Midbrain (tissue), 1 donor: Measurements from ENCODE around the gene SLC16A13.
"Not testable (repeated sequence)": the region's sequence is repeated elsewhere in the genome, so short reads cannot be mapped to it uniquely, and the experiment has no call there.

Experiments
- DNase-seq: peaks from one replicate; lab custom pipeline; 2025; lab: John Stamatoyannopoulos, UW

Gene SLC16A13

DNA sequence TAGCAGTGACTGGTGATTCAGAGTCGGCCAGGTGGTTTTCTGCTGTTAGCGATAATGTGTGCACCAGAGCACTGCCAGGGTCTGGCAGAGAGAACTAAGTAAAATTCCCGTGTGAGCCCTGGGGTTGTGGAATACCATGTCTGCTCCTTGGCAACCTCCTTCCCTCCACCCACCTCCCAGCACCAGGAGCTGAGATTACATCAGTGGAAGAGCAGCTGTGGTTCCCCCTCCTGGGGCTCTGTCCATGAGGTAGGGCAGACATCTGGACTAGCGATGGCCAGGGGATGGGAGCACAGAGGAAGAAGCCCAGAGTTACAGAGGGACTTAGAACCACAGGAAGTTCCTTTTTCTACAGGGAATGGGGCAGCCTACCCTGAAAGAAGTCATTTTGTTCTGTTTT lies 28.4 kb downstream of the SLC16A13 start:
- DNase-seq, result no peak

DNA sequence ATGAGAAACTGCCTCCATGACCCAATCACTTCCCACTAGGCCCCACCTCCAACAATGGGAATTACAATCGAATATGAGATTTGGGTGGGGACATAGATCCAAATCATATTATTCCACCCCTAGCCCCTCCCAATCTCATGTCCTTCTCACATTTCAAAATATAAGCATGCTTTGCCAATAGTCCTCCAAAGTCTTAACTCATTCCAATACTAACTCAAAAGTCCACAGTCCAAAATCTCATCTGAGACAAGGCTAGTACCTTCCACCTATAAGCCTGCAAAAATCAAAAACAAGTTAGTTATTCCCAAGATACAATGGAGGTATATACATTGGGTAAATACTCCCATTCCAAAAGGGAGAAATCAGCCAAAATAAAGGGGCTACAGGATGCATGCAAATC lies 31.4 kb downstream of the SLC16A13 start:
- no peak for DNase-seq

DNA sequence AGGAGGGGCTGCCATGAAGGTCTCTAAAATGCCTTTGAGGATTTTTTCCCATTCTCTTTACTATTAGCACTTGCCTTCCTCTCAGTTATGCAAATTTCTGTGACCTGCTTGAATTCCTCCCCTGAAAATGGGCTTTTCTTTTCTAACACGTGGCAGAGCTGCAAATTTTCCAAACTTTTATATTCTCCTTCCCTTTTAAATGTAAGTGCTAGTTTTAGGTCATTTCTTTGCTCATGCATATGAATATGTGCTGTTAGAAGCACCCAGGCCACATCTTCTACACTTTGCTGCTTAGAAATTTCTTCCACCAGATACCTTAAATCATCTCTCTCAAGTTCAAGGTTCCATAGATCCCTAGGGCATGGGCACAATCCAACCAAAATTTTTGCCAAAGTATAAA lies 32.5 kb downstream of the SLC16A13 start:
- DNase-seq, result no peak

DNA sequence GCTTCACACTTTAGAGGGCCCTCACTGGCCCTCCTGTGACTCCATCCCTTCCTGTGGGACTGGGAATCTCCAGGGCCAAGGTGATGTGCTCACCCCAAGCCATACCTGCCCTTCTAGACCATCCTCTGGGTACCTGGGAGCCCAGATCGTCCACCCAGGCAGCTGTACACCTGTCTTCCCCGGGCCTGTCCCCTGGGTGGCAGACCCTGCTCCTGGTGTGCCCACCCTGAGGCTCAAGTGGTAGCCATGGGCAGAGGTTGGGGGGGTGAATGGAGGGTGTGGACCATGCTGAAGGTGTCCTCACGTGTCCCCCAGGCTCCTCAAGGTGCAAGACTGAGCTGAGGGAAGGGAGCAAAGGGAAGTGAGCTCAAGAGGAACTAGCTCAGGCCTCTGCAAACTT lies 34.9 kb downstream of the SLC16A13 start:
- DNase-seq, result no peak

GRCh38 chr17:7072406-7072805 lies 36.6 kb downstream of the SLC16A13 start:
- no peak for DNase-seq

GRCh38 chr17:7074931-7075330 lies 39.1 kb downstream of the SLC16A13 start:
- no peak for DNase-seq

DNA sequence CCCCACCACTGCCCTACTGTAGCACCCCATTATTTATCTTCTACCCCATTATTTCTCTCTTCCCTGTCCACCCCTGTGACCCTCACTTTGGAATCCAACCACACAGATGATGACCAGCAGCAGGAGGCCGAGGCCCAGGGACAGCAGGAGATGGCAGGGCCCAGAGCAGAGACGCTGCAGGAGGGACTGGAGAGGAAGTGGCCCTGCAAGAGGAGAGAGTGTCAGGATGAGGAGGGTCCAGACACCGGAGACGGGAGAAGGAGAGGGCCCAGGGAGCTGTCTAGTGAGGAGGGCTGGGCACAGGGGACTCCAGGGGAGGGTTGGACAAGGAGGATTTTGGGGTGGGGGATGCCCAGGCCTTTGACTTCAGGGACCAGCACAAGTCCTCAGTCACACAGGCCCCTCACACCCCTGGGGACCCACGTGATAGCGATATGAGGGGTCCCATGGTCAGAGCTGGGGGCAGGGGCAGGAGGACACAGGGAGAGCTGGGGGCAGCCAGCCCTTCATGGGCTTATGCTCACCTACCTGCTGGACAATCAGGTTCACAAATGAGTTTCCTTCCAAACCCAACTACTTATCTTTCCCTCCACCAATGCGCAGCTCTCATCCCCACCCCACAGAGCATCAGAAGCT lies 42.2 kb downstream of the SLC16A13 start:
- no peak for DNase-seq

DNA sequence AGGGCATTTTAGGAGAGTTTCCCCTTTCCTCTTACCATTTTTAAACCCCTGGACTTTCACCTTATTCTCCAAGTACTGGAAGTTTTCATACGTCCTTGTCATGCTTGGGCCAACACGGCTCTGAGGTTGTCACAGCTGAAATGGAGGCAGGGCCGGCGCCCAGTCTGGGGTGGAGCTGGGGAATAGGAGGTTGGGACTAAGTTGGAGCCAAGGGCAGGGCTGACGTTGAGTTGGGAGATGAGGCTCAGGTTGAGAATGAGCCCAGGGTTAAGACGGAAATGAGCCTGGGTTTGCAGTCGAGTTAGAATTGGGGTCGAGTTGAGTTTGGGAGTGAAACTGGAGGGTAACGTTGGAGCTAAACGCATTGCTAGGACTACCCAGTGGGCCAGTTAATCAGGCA lies 42.9 kb downstream of the SLC16A13 start:
- no peak for DNase-seq

DNA sequence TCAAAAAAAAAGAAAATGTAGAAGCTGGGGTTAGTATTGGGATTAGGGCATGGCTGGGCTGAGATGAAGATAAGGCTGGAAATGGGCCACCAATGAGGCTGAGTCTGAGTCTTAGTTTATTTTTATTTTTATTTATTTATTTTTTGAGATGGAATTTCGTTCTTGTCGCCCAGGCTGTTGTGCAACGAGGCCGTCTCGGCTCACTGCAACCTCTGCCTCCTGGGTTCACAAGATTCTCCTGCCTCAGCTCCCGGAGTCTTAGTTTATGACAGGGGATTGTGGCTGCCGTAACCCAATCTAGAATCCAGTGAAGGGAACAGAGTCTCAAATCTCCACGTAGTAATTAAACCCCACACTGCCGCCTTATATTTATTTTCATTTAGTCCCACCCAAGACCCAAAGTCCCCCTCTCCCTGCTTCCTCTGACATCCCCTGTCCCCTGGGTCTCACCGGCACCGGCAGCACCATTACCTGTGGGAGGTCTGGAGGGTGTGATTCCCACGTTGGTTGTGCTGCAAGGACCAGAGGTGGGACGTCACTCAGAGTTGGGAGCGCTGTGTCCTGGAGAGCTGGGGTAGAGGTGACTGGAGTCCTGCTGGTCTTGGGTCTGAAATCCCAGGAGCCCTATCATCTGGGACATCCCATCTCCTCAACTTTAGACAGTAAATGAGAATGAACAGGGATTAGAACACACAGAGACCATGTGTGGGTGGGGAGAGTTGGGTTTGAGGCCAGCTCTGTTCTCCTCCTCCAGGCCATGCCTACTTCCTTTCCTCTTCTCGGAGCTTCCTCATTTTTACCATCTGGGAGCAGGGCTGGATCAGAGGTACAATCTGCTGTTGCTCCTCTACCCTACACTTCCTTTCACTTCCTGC lies 44.0 kb downstream of the SLC16A13 start, which contains the start of gene CLEC10A:
Gene CLEC10A, minus strand, starts transcription at position 671 of the 875 bp plus-strand sequence. CDS start 1,439 bp downstream, outside the sequence.
- no peak for DNase-seq

DNA sequence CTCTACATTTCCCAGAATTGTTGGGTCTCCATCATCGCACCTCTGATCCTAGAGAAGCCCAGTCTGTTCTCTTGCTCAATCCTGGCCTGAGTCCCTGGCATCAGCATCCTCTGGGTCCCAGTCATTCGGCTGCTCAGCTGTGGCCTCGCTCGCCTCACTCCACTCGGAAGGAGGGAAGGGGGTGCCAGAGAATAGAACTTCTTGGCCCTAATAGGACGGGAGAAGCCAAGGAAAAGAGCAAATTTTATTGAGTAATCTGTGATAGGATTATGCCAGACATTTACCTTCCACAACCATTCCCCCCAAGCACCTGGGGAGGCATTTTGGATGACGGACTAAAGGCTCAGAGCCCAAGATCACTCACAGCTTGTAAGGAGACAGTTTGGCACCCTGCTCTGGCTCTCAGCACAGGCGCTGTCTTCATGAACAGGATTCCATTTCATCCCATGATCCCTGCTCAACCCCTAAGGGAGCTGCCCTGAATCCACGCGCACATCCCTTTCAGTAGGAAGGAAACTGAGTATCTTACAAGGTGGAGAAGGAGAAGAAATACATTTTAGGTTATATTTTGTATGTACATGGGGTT lies 44.7 kb downstream of the SLC16A13 start:
- no peak for DNase-seq

GRCh38 chr17:7081341-7082062 lies 45.7 kb downstream of the SLC16A13 start:
- no peak for DNase-seq

- DNase-seq, result no peak
Observed at GRCh38 chr17:7083592-7083991, 47.8 kb downstream of the SLC16A13 start.

DNA sequence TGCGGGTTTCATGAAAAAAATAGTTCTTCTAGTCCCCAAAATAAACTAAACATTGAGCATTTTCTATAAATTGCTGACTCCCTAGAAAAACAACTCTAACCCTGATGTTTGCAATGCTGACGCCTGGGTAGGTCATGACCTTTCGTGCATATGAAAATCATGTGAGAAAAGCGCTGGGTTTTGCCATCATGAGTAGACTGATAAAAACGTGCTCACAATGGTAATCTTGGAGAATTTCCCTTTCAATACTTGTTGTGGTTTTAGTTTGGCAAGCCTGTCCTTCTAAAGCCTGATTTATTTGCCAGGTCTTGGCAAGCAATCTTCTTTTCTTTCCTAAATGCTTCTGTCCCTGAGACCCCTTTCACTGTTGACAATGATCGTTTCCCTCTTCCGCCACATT lies 48.3 kb downstream of the SLC16A13 start:
- no peak for DNase-seq

DNA sequence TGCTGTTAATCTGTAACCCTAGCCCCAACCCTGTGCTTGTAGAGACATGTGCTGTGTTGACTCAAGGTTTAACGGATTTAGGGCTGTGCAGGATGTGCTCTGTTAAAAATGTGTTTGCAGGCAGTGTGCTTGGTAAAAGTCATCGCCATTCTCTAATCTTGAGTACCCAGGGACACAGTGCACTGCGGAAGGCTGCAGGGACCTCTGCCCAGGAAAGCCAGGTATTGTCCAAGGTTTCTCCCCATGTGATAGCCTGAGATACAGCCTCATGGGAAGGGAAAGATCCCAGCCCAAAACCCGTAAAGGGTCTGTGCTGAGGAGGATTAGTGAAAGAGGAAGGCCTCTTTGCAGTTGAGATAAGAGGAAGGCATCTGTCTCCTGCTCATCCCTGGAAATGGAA lies 52.6 kb downstream of the SLC16A13 start:
- not testable (repeated sequence) for DNase-seq

- not testable (repeated sequence) for DNase-seq
Observed at GRCh38 chr17:7089570-7089969, 53.8 kb downstream of the SLC16A13 start.
